GM06990 (cell line): Measurements from ENCODE around the gene KIAA1671.

Source experiments
- DNase-seq: peaks from one replicate; pipeline ENCODE4 v3.0.0-alpha.2; 2011; ENCODE audit not compliant: insufficient read length; ENCODE audit errors: extremely low read depth
- H3K27me3 ChIP-seq: replicated peaks from 2 replicates; pipeline ENCODE4 v1.6.0; 2011; ENCODE audit warnings: low read length; ENCODE audit not compliant: control insufficient read depth, insufficient read depth
- H3K36me3 ChIP-seq: 2 replicates; pipeline ENCODE4 v1.5.1; 2011; ENCODE audit warnings: low read length; ENCODE audit not compliant: control insufficient read depth, insufficient read depth
- H3K4me3 ChIP-seq: replicated peaks from 2 replicates; pipeline ENCODE4 v1.5.1; 2011; ENCODE audit warnings: low read depth, mild to moderate bottlenecking, control low read depth, low read length
- TF ChIP-seq, protein P1 (sequence below): IDR thresholded peaks from 2 replicates; pipeline ENCODE4 v1.5.1; 2011; ENCODE audit warnings: low read length, control low read depth, mild to moderate bottlenecking, inconsistent platforms; ENCODE audit not compliant: insufficient read depth, poor library complexity, severe bottlenecking

The KIAA1671 gene

DNA sequence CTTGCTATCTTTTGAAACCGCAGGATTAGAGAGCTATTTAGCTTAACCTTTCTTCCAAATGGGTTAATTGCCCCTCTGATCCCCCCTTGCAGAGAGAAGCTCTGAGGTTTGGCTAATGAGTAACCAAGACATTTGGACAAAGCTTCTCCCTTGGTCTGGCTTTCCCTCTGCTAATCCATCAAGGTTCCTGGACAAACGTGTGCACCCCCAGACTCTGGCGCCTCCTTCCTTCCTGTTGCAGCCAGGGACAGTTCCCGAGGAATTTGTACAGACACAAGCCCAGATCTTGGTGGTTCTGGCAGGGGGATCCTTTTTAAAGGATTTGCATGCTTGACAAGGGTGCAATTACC is 1.6 kb downstream of the KIAA1671 start:
- no peaks in the 10 kb centered on the region; the same call in none of the 2 replicates for H3K27me3 ChIP-seq
- TF ChIP-seq, protein P1, sequence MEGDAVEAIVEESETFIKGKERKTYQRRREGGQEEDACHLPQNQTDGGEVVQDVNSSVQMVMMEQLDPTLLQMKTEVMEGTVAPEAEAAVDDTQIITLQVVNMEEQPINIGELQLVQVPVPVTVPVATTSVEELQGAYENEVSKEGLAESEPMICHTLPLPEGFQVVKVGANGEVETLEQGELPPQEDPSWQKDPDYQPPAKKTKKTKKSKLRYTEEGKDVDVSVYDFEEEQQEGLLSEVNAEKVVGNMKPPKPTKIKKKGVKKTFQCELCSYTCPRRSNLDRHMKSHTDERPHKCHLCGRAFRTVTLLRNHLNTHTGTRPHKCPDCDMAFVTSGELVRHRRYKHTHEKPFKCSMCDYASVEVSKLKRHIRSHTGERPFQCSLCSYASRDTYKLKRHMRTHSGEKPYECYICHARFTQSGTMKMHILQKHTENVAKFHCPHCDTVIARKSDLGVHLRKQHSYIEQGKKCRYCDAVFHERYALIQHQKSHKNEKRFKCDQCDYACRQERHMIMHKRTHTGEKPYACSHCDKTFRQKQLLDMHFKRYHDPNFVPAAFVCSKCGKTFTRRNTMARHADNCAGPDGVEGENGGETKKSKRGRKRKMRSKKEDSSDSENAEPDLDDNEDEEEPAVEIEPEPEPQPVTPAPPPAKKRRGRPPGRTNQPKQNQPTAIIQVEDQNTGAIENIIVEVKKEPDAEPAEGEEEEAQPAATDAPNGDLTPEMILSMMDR, result no peak
- H3K36me3 ChIP-seq, result no peaks in the 10 kb centered on the region
- H3K4me3 ChIP-seq, result no peak overlapping the region
- no peak for DNase-seq

DNA sequence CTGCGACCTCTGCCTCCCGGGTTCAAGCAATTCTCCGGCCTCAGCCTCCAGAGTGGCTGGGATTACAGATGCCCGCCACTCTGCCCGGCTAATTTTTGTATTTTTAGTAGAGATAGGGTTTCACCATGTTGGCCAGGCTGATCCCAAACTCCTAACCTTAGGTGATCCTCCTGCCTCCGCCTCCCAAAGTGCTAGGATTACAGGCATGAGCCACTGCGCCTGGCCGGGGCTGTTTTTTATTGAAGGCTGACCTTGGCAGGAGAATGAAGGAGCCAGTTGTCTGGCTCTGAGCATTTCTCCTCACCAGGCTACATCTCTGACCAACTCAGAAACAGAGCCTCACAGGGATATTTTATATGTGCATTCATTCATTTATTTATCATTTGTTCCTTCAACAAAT is 2.3 kb downstream of the KIAA1671 start:
- H3K27me3 ChIP-seq, result no peaks in the 10 kb centered on the region; the same call in none of the 2 replicates
- no peak overlapping the region for H3K4me3 ChIP-seq
- no peaks in the 10 kb centered on the region for H3K36me3 ChIP-seq
- no peak for DNase-seq
- TF ChIP-seq, protein P1, result no peak

DNA sequence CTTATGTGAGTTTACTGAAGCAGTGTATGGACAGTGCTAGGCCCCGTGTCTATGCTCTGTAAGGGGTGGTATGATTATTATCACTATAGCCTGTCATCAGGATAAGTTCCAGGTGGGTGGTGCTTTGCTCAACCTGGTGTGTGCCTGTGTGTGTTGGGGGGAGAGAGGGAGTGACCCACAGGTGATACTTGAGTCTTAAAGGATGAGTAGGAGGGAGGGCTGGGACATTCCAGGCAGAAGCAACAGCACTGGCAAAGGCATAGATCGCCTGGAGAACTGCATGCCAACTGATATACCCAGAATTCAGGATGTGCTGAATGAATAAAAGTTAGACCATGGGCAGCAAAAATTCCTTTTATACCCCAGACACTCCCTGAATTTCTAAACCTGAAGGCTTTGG is 4.5 kb downstream of the KIAA1671 start:
- TF ChIP-seq, protein P1, result no peak
- DNase-seq, result no peak
- Histone ChIP-seq H3K4me3 (no peak overlapping the region), H3K27me3 (no peaks in the 10 kb centered on the region; the same call in none of the 2 replicates), H3K36me3 (no peaks in the 10 kb centered on the region)

DNA sequence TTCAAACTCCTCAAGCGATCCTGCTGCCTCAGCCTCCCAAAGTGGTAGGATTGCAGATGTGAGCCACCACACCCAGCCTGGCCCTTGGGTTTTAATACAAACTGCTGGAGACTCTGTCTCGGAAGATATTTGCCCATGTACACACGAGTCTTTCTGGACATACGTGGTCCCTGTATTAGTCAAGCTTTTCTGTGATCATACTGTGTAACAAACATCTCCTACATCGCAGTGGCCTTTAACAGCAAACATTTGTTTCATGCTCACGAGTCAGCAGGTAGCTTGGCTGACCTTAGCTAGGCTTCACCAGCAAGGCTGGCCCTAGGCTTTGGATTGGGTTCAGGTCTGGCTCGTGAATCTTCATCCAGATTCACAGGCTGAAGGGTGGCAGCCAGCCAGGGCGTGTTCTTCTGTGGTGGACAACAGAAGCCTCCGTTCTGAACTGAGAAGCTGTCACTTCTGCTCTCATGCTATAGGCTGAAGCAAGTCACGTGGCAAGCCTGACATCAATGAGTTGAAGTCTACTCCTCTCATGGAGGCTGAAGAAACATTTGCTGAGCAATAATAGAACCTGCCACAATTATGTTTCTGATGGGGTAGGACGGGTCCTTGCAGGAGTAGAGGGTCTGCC is 8.8 kb downstream of the KIAA1671 start:
- TF ChIP-seq, protein P1, result no peak
- Histone ChIP-seq H3K36me3 (no peaks in the 10 kb centered on the region), H3K27me3 (no peaks in the 10 kb centered on the region), H3K4me3 (no peak overlapping the region)
- no peak for DNase-seq

DNA sequence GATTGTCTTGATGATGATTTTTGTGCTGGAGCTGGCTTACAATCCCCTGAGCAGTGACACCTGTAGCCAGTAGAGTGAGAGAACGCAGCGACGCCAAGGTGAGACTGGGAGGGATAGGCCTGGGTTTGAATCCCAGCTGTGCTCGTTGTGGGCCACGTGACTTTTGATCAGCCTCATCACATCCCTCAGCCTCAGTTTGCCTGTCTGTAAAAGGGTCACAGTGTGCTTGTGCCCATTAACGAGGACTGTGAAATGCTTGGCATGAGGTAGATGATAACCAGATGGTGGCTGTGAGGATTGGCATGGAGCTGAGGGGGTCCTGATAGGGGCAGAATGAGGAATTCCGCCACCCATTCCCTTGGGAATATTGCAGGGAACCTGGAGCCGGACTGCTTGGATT is 9.6 kb downstream of the KIAA1671 start:
- no peaks in the 10 kb centered on the region for H3K36me3 ChIP-seq
- no peaks in the 10 kb centered on the region for H3K27me3 ChIP-seq
- TF ChIP-seq, protein P1, result no peak
- no peak for DNase-seq
- H3K4me3 ChIP-seq, result no peak overlapping the region

DNA sequence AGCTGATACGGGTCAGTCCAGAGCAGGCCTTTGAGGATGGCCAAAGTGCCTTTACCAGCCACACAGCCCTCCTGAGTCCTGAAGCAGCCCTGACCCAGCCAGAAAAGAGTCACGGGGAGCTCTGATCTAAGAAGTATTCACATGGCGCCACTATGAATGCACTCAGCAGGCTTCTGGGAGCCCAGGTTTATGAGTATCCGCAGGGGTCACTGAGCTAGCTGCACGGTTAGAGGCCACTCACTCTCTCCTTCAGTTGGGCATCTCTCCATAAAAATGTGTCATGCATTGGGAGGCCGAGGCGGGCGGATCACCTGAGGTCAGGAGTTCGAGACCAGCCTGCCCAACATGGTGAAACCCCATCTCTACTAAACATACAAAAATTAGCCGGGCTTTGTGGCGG is 10.3 kb downstream of the KIAA1671 start:
- Histone ChIP-seq H3K36me3 (no peaks in the 10 kb centered on the region), H3K27me3 (no peaks in the 10 kb centered on the region), H3K4me3 (no peak overlapping the region)
- DNase-seq, result no peak
- TF ChIP-seq, protein P1, result no peak
